ENCODE data around the gene SMTNL1.

DNA sequence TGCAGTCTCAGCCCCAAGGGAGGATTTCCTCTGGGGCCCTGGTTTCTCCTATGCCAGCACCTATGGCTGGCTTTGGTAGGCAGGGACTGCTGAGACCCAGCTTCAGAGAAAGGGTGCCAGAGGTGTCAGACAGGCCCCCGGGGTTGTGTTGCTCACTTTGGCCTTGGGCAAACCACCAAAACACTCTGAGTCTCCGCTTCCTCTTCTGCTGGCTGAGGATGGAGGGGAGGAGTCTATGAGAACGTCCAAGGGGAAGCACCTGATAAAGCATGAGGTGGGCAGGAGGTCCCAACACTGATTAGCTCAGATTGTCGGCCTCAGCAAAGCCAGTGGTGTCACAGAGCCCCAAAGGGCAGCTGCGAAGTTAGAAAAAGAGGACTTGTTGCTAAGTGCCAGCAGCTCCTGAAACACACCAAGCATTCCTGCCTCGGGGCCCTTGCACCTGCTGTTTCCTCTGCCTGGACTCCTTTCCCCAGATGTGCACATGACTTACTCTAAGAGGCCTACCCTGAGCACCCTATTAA, 10.5 kb downstream of the SMTNL1 start:
- TF ChIP-seq CTCF (IDR thresholded peaks at IDR 0.05) (no peak), SREBF2 (IDR thresholded peaks at IDR 0.05) (no peak), MAFK (IDR thresholded peaks at IDR 0.05; ENCODE audit: partially characterized antibody) (no peak), POLR2A (IDR thresholded peaks at IDR 0.05; ENCODE audit: low read length) (no peak), JUN (IDR thresholded peaks at IDR 0.05) (no peak), NFE2L2 (conservative IDR thresholded peaks at IDR 0.05; ENCODE audit: low read length) (no peak), HDAC2 (IDR thresholded peaks at IDR 0.05) (no peak), REST (IDR thresholded peaks at IDR 0.05) (no peak), ZC3H11A (IDR thresholded peaks at IDR 0.05) (no peak), CHD2 (IDR thresholded peaks at IDR 0.05; ENCODE audit: low read length, partially characterized antibody) (no peak), FOXS1 (CRISPR knock-in tag; IDR thresholded peaks at IDR 0.05) (no peak)
- TF ChIP-seq, protein P1, sequence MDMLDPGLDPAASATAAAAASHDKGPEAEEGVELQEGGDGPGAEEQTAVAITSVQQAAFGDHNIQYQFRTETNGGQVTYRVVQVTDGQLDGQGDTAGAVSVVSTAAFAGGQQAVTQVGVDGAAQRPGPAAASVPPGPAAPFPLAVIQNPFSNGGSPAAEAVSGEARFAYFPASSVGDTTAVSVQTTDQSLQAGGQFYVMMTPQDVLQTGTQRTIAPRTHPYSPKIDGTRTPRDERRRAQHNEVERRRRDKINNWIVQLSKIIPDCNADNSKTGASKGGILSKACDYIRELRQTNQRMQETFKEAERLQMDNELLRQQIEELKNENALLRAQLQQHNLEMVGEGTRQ (IDR thresholded peaks at IDR 0.05): no peak
